ENCODE results near the gene PM20D1. TPM values are rescaled to one million over a fixed set of nuclear protein-coding genes. Genes with fewer than 3 reads are reported as not detected.

The PM20D1 gene
- total RNA-seq, 4 donors from 2014 or later, result 0.19 to 0.74 (median 0.50) TPM

- no peak for TF ChIP-seq CTCF (IDR thresholded peaks at IDR 0.05)
- ATAC-seq (ENCODE audit: low FRiP score), result no peak
- no peak for DNase-seq (ENCODE audit: low spot score)
These were observed 3.0 kb upstream of the PM20D1 start for GRCh38 chr1:205852969-205853368.

DNA sequence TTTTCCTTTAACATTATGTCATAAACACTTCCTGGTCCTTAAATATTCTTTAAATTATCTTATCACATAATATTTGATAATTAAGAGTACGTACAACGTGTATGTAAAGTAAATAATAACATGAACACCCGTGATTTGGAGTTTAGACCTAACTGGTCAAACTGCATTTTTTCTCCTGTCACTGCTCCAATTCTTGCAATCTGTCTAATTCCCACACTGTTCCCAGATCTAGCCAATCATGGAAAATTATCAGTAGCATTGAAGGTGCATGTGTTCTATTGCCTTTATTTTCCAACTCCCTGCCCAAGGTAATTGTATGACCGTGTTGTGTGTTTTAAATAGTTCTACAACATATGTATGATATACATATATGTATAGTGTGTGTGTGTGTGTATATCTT, 2.1 kb upstream of the PM20D1 start:
- ATAC-seq (ENCODE audit: low FRiP score) (no peak), DNase-seq (ENCODE audit: low spot score) (no peak)
- no peak for TF ChIP-seq CTCF (IDR thresholded peaks at IDR 0.05)

GRCh38 chr1:205843036-205843859, 6.7 kb downstream of the PM20D1 start:
- ATAC-seq (ENCODE audit: low FRiP score) (no peak), DNase-seq (ENCODE audit: low spot score) (no peak)
- no peak for TF ChIP-seq CTCF (IDR thresholded peaks at IDR 0.05)

GRCh38 chr1:205842229-205842628, 7.7 kb downstream of the PM20D1 start:
- DNase-seq (ENCODE audit: low spot score) (no peak), ATAC-seq (ENCODE audit: low FRiP score) (no peak)
- TF ChIP-seq CTCF (IDR thresholded peaks at IDR 0.05), result no peak

DNA sequence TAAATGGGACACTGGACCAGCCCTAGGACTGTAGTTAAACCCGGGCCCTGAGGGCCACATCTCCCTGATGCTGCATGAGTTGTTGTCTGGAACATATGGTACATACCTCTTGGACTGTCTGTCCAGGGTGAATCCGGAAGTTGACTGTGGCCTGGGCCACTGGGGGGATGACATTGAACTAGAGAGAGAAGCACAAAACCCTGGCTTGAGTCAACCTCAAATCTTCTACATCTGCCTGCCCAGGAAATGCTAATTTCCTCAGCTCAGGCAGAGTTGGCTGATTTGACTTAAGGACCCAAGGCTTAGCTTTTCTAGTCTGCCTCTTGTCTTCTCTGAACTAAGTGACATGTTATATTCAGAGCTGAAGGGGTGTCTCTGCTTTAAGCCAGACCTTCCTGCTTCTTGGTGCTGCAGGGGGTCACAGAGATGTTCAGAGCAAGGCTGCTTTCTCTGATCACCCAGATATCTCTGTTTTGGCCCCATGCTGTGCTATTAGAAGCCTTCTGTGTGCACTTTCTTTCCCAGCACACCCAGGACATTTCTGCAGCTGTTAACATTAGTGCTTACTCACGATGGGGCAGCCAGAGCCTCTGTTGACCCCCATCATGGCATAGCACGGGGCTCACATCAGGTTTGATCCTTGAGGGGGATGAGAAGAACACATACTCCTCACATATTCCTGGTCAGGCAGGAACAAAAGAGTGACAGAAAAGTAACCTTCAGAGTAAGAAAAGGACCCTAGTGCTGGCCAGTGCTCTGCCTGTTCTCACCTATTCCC, 9.6 kb downstream of the PM20D1 start:
- ATAC-seq (ENCODE audit: low FRiP score) (no peak), DNase-seq (ENCODE audit: low spot score) (no peak)
- no peak for TF ChIP-seq CTCF (IDR thresholded peaks at IDR 0.05)

DNA sequence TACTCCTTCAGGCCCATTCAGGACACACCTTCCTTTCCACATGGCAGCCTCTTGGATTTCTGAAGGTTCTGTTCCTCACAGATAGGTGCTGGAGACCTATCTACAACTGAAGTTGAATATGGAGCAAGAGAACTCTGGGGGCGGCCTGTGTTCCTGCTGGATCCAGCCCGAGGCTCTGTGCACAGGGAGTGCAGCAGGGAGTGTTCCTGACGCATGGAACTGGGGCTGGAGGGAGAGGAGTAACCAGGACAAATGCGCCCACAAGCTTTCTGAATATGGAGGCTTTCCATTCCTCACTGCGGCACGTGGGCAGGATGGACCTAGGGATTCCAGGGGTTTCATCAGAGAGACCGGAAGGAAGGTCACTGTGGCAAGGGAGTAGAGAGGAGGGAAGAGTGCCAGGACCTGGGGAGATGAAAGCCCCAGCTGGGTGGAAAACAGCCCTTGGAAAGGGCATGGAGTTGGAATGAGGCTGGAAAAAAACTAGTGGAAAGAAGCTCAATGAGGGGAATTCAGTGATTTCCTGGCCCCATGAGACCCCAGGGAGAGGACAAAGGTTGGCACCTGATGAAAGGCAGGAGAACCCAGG, 12.5 kb downstream of the PM20D1 start:
- no peak for ATAC-seq (ENCODE audit: low FRiP score)
- TF ChIP-seq CTCF (IDR thresholded peaks at IDR 0.05), result no peak
- no peak for DNase-seq (ENCODE audit: low spot score)

Measured in omental fat pad (tissue), 4 donors.